ENCODE results near the gene AATK.

DNA sequence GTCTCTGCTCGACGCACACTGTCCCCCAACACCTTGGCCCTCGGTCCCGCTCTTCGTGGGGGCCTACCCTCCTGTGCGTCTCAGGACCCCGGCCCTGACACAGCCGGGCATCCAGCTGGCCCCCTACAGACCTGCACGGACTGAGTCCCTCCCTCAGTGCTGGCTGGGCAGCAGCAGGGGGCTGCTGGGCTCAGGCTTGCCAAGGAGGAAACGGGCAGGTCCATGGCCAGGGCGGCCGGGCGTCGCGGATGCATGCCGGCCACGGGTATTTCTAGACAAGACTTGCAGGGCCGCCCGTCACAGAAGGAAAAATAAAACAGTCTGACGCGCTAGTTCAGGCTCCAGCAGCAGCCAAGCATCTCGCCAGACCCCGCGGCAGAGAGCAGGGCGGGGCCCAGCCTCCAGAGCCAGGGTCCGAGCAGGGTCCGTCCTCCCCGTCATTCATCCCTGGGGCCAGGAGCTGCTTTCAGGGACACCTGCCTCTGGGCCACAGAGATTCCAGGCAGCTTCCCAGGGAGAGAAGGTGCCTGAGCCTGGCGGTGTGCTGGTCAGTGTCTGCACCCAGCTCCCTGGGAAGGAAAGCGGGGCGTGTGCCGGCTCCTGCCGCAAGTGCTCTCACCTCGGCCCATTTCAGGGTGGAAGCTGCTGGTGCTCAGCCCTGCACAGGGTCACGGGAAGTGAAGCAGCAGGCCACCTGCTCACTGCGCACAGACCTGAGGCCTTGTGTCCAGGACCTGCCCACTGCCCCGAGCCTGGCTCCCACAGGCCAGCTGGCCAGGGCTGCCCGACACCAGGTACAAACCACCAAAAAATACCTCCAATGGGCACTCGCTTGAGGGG lies 8.0 kb downstream of the AATK start:
- TF ChIP-seq, protein P1, sequence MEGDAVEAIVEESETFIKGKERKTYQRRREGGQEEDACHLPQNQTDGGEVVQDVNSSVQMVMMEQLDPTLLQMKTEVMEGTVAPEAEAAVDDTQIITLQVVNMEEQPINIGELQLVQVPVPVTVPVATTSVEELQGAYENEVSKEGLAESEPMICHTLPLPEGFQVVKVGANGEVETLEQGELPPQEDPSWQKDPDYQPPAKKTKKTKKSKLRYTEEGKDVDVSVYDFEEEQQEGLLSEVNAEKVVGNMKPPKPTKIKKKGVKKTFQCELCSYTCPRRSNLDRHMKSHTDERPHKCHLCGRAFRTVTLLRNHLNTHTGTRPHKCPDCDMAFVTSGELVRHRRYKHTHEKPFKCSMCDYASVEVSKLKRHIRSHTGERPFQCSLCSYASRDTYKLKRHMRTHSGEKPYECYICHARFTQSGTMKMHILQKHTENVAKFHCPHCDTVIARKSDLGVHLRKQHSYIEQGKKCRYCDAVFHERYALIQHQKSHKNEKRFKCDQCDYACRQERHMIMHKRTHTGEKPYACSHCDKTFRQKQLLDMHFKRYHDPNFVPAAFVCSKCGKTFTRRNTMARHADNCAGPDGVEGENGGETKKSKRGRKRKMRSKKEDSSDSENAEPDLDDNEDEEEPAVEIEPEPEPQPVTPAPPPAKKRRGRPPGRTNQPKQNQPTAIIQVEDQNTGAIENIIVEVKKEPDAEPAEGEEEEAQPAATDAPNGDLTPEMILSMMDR (conservative IDR thresholded peaks at IDR 0.05) = no peak
- TF ChIP-seq ZFX (IDR thresholded peaks at IDR 0.05) = no peak

All from C4-2B (cell line).